ENCODE measurements around the gene CFAP61. TPM values are rescaled to one million over a fixed set of nuclear protein-coding genes. Genes with fewer than 3 reads are reported as not detected.
A peak's percentile ranks its signal among the peaks of the same experiment; 100 is the strongest.

The CFAP61 gene
- total and polyA plus RNA-seq, 9 of the 15 experiments (the other 6 are each of a cell fraction or from before 2014, with no cell fraction given), result 0.11 TPM; not detected in 8

GRCh38 chr20:20360464-20360863 is 308.1 kb downstream of the CFAP61 start:
- no peak overlapping the region for H2AFZ ChIP-seq (ENCODE audit: low read depth, low read length)
- intact Hi-C loops (cut with micrococcal nuclease), result loop anchor here (2.0 kb wide), 1 partner anchor 208 kb away; no protein-coding TSS in a partner anchor
- no TSS peak for BruUV-seq (replicated peaks)
- H3K4me1 ChIP-seq (replicated peaks in 1 of 2; ENCODE audit: control insufficient read depth in 2 of 2, insufficient read depth in 2 of 2, low read length in 2 of 2), result no peaks in the 10 kb centered on the region; a peak in 1 of 5 replicates
- ATAC-seq, result peak; percentile 86
- no peaks in the 10 kb centered on the region for H4K20me1 ChIP-seq (replicated peaks; ENCODE audit: control insufficient read depth, insufficient read depth, low read length)
- POLR2A ChIA-PET, result no interaction called here
- in situ Hi-C loops (cut with MboI), result no loop called here
- no peaks in the 10 kb centered on the region for H3K36me3 ChIP-seq (ENCODE audit: control insufficient read depth, insufficient read depth, low read length)
- 0% methylated on average over 6 of the region's 6 CpGs for WGBS (ENCODE audit: insufficient coverage, low coverage, missing lambda C conversion rate)
- H3K27me3 ChIP-seq (ENCODE audit: control insufficient read depth in 2 of 2, insufficient read depth in 2 of 2, low read length in 2 of 2), result peaks cover 0 to 16% of the 10 kb centered on the region in 2 experiments; a peak in 2 of 5 replicates
- H3K4me3 ChIP-seq, result no peak overlapping the region
- H3K79me2 ChIP-seq (ENCODE audit: control insufficient read depth, insufficient read depth, low read length), result no peaks in the 10 kb centered on the region
- CTCF ChIA-PET (ENCODE audit: low intra/inter-chr PET ratio), result interaction anchor here (0.7 to 1.5 kb wide), 3 partner anchors 47 to 208 kb away, joined by 3 to 5 read pairs (median 5); no protein-coding TSS in a partner anchor
- H3K27ac ChIP-seq (ENCODE audit: extremely low read depth, low read depth, low read length), result no peak overlapping the region
- H3K4me2 ChIP-seq (ENCODE audit: insufficient read depth, low read length), result no peak overlapping the region
- peak; percentile 44 to 53 (median 50) for DNase-seq (ENCODE audit: extremely low read depth in 1 of 4, low spot score in 3 of 4)
- no peaks in the 10 kb centered on the region for H3K9me1 ChIP-seq (ENCODE audit: control insufficient read depth, insufficient read depth, low read length)
- no peak overlapping the region for H3K9ac ChIP-seq (ENCODE audit: insufficient read depth in 1 of 2, low read depth in 2 of 2, low read length in 2 of 2)
- H3K9me3 ChIP-seq (replicated peaks; ENCODE audit: control insufficient read depth, insufficient read depth, low read depth, low read length), result no peaks in the 10 kb centered on the region
- peak; percentile 79 for FAIRE-seq
- no peak for TF ChIP-seq CREB3L1 (IDR thresholded peaks at IDR 0.05; ENCODE audit: borderline replicate concordance, low read depth)
- no peak for TF ChIP-seq HEY1 (CRISPR knock-in tag; IDR thresholded peaks at IDR 0.05; ENCODE audit: borderline replicate concordance)
- no peak for TF ChIP-seq ARID1B (IDR thresholded peaks at IDR 0.05)
- TF ChIP-seq CTCF (IDR thresholded peaks at IDR 0.05 in 2 of 3, conservative IDR thresholded peaks at IDR 0.05 in 1 of 3; ENCODE audit: insufficient read depth in 2 of 3, low read depth in 1 of 3, low read length in 3 of 3), result peak; percentile 60 to 77 (median 62)
- 0 out of 2 replicates have a peak, but pooled peaks have one; percentile 19 for TF ChIP-seq DEAF1 (CRISPR knock-in tag; IDR thresholded peaks at IDR 0.05)
- no peak for TF ChIP-seq NR2C2 (CRISPR knock-in tag; IDR thresholded peaks at IDR 0.05)
- TF ChIP-seq NR2C2 (tag; IDR thresholded peaks at IDR 0.05), result no peak
- TF ChIP-seq NFIC (IDR thresholded peaks at IDR 0.05), result no peak
- peak; percentile 51 to 62 for TF ChIP-seq RAD21 (CRISPR knock-in tag; conservative IDR thresholded peaks at IDR 0.05 in 1 of 2, IDR thresholded peaks at IDR 0.05 in 1 of 2)
- no peak for TF ChIP-seq TCF7L2 (IDR thresholded peaks at IDR 0.05; ENCODE audit: low read depth, low read length)
- no peak for TF ChIP-seq TAF7 (tag; IDR thresholded peaks at IDR 0.05)
- TF ChIP-seq NFIX (CRISPR knock-in tag; IDR thresholded peaks at IDR 0.05; ENCODE audit: low read depth), result no peak
- no peak for TF ChIP-seq MYBL2 (IDR thresholded peaks at IDR 0.05; ENCODE audit: low read depth)
- no peak for TF ChIP-seq MYBL2 (CRISPR knock-in tag; IDR thresholded peaks at IDR 0.05; ENCODE audit: borderline replicate concordance)
- TF ChIP-seq SMC3 (conservative IDR thresholded peaks at IDR 0.05; ENCODE audit: insufficient read depth, low read depth, low read length), result peak; percentile 33; the same call in 1 of the 2 replicates
- TF ChIP-seq SAFB (IDR thresholded peaks at IDR 0.05; ENCODE audit: borderline replicate concordance, low read depth, low read length), result no peak
